ENCODE measurements around the gene SNX9. TPM values are rescaled to one million over a fixed set of nuclear protein-coding genes. Genes with fewer than 3 reads are reported as not detected.

The SNX9 gene
- total and polyA plus RNA-seq, 10 of the 15 experiments (the other 5 are each of a cell fraction or from before 2014, with no cell fraction given) = 0.03 to 2.0 (median 0.37) TPM

DNA sequence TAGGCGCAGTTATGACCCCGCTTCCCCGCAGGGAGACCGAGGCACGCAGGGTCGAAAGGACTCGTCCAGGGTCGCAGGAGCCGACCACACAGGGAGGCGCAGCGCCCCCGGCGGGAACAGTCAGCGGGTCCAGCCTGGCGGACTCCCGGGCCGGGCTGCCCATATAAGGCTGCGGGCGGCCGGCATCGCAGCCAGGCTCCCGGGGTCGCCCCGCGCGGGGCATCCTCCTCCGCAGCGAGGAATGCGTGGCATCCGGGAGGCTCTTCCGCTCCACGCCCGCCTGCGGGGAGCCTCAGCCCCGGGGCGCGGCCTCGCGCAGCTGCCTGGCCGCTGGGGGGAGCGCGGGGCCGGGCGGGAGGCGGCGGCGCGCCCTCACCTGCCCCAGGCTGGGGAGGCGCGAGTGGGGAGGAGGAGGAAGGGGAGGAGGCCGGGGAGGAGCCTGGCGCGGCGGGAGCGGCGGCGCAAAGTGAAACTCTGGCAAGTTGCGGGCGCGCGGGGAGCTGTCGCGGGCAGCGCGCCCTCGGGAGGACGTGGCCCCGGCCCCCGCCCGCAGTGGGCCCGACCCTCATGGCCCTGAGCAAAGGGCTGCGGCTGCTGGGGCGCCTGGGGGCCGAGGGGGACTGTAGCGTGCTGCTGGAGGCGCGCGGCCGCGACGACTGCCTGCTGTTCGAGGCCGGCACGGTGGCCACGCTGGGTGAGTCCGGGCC, 158.5 kb downstream of the SNX9 start, which contains the start of gene SYNJ2:
SYNJ2 (plus strand) TSS at position 469 of the 707 bp plus-strand sequence; CDS start at position 568, 99 bp downstream.
- H3K36me3 ChIP-seq (ENCODE audit: control insufficient read depth in 2 of 2, insufficient read depth in 2 of 2, low read length in 1 of 2) = no peaks in the 10 kb centered on the region; a peak in 1 of 4 replicates
- H3K9ac ChIP-seq (ENCODE audit: control insufficient read depth, insufficient read depth, low read length) = peak within 1 kb of the TSS; percentile 71
- 0% methylated on average over 40 of the region's 86 CpGs for WGBS (ENCODE audit: insufficient coverage, insufficient replicate concordance, low lambda C conversion rate, missing lambda C conversion rate)
- ChIA-PET CTCF (no interaction called here), POLR2A (no interaction called here), SMC1A (ENCODE audit: uncharacterized antibody, unreplicated experiment) (no interaction called here), RAD21 (ENCODE audit: unreplicated experiment) (no interaction called here)
- H3K4me2 ChIP-seq (ENCODE audit: control insufficient read depth, insufficient read depth) = peak within 1 kb of the TSS; percentile 97
- peak within 1 kb of the TSS; percentile 73 for H2AFZ ChIP-seq (ENCODE audit: control insufficient read depth, low read depth, low read length)
- in situ Hi-C loops (cut with MboI) (no loop called here), intact Hi-C loops (cut with micrococcal nuclease; ENCODE audit: unreplicated experiment) (loop anchor here (1.0 to 5.0 kb wide), 2 partner anchors 46 to 91 kb away; no protein-coding TSS in a partner anchor)
- H3K4me1 ChIP-seq (ENCODE audit: control insufficient read depth, insufficient read depth, low read length) = peaks cover 3% of the 10 kb centered on the region; the same call in 1 of the 2 replicates
- H3K27me3 ChIP-seq (replicated peaks in 1 of 2; ENCODE audit: control insufficient read depth in 2 of 2, insufficient read depth in 2 of 2, low read length in 1 of 2) = peaks cover 4 to 10% of the 10 kb centered on the region in 2 experiments; a peak in 3 of 4 replicates
- H3K79me2 ChIP-seq (ENCODE audit: control insufficient read depth, insufficient read depth, low read length) = peaks cover 7% of the 10 kb centered on the region; the same call in 1 of the 2 replicates
- peak within 1 kb of the TSS; percentile 43; the same call in 1 of the 2 replicates for H3K27ac ChIP-seq (ENCODE audit: control insufficient read depth, insufficient read depth)
- no peaks in the 10 kb centered on the region for H4K20me1 ChIP-seq (ENCODE audit: control insufficient read depth, insufficient read depth)
- no peaks in the 10 kb centered on the region for H3K9me3 ChIP-seq (replicated peaks; ENCODE audit: control insufficient read depth, insufficient read depth, low read length)
- DNase-seq (ENCODE audit: low read depth, low spot score) (no peak), FAIRE-seq (no peak), ATAC-seq (peak; percentile 90)
- no TSS peak for BruUV-seq (replicated peaks)
- peak within 1 kb of the TSS; percentile 70 for H3K4me3 ChIP-seq
- TF ChIP-seq ZNF24 (IDR thresholded peaks at IDR 0.05) (no peak), MXI1 (IDR thresholded peaks at IDR 0.05; ENCODE audit: low read depth, low read length) (0 out of 2 replicates have a peak, but pooled peaks have one; percentile 29), IKZF1 (conservative IDR thresholded peaks at IDR 0.05) (peak; percentile 46), ZNF622 (IDR thresholded peaks at IDR 0.05) (no peak), MEF2A (IDR thresholded peaks at IDR 0.05; ENCODE audit: insufficient read depth, low read depth, low read length) (no peak), RFX5 (IDR thresholded peaks at IDR 0.05; ENCODE audit: low read depth, low read length) (no peak), DPF2 (IDR thresholded peaks at IDR 0.05) (no peak; the same call in 1 of the 2 replicates), RB1 (IDR thresholded peaks at IDR 0.05; ENCODE audit: borderline replicate concordance) (peak; percentile 55; the same call in 1 of the 2 replicates), NFXL1 (IDR thresholded peaks at IDR 0.05; ENCODE audit: borderline replicate concordance) (peak; percentile 98), NRF1 (conservative IDR thresholded peaks at IDR 0.05; ENCODE audit: low read depth, low read length) (no peak), EED (IDR thresholded peaks at IDR 0.05; ENCODE audit: low read depth) (no peak)
- TF ChIP-seq, protein P1, sequence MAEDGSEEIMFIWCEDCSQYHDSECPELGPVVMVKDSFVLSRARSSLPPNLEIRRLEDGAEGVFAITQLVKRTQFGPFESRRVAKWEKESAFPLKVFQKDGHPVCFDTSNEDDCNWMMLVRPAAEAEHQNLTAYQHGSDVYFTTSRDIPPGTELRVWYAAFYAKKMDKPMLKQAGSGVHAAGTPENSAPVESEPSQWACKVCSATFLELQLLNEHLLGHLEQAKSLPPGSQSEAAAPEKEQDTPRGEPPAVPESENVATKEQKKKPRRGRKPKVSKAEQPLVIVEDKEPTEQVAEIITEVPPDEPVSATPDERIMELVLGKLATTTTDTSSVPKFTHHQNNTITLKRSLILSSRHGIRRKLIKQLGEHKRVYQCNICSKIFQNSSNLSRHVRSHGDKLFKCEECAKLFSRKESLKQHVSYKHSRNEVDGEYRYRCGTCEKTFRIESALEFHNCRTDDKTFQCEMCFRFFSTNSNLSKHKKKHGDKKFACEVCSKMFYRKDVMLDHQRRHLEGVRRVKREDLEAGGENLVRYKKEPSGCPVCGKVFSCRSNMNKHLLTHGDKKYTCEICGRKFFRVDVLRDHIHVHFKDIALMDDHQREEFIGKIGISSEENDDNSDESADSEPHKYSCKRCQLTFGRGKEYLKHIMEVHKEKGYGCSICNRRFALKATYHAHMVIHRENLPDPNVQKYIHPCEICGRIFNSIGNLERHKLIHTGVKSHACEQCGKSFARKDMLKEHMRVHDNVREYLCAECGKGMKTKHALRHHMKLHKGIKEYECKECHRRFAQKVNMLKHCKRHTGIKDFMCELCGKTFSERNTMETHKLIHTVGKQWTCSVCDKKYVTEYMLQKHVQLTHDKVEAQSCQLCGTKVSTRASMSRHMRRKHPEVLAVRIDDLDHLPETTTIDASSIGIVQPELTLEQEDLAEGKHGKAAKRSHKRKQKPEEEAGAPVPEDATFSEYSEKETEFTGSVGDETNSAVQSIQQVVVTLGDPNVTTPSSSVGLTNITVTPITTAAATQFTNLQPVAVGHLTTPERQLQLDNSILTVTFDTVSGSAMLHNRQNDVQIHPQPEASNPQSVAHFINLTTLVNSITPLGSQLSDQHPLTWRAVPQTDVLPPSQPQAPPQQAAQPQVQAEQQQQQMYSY (CRISPR knock-in tag; IDR thresholded peaks at IDR 0.05) = no peak
- TF ChIP-seq, protein P2, sequence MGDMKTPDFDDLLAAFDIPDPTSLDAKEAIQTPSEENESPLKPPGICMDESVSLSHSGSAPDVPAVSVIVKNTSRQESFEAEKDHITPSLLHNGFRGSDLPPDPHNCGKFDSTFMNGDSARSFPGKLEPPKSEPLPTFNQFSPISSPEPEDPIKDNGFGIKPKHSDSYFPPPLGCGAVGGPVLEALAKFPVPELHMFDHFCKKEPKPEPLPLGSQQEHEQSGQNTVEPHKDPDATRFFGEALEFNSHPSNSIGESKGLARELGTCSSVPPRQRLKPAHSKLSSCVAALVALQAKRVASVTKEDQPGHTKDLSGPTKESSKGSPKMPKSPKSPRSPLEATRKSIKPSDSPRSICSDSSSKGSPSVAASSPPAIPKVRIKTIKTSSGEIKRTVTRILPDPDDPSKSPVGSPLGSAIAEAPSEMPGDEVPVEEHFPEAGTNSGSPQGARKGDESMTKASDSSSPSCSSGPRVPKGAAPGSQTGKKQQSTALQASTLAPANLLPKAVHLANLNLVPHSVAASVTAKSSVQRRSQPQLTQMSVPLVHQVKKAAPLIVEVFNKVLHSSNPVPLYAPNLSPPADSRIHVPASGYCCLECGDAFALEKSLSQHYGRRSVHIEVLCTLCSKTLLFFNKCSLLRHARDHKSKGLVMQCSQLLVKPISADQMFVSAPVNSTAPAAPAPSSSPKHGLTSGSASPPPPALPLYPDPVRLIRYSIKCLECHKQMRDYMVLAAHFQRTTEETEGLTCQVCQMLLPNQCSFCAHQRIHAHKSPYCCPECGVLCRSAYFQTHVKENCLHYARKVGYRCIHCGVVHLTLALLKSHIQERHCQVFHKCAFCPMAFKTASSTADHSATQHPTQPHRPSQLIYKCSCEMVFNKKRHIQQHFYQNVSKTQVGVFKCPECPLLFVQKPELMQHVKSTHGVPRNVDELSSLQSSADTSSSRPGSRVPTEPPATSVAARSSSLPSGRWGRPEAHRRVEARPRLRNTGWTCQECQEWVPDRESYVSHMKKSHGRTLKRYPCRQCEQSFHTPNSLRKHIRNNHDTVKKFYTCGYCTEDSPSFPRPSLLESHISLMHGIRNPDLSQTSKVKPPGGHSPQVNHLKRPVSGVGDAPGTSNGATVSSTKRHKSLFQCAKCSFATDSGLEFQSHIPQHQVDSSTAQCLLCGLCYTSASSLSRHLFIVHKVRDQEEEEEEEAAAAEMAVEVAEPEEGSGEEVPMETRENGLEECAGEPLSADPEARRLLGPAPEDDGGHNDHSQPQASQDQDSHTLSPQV (IDR thresholded peaks at IDR 0.05) = 0 out of 2 replicates have a peak, but pooled peaks have one; percentile 7
- TF ChIP-seq, protein P3, sequence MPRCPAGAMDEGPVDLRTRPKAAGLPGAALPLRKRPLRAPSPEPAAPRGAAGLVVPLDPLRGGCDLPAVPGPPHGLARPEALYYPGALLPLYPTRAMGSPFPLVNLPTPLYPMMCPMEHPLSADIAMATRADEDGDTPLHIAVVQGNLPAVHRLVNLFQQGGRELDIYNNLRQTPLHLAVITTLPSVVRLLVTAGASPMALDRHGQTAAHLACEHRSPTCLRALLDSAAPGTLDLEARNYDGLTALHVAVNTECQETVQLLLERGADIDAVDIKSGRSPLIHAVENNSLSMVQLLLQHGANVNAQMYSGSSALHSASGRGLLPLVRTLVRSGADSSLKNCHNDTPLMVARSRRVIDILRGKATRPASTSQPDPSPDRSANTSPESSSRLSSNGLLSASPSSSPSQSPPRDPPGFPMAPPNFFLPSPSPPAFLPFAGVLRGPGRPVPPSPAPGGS (IDR thresholded peaks at IDR 0.05; ENCODE audit: borderline replicate concordance, insufficient read depth, low read depth, low read length, poor library complexity, severe bottlenecking) = no peak
